ENCODE results near the gene PRR14. TPM values are rescaled to one million over a fixed set of nuclear protein-coding genes. Genes with fewer than 3 reads are reported as not detected.
A peak's percentile ranks its signal among the peaks of the same experiment; 100 is the strongest.

The PRR14 gene
- total RNA-seq, 2 experiments from 2014 or later, result 90.1 to 93.3 TPM

DNA sequence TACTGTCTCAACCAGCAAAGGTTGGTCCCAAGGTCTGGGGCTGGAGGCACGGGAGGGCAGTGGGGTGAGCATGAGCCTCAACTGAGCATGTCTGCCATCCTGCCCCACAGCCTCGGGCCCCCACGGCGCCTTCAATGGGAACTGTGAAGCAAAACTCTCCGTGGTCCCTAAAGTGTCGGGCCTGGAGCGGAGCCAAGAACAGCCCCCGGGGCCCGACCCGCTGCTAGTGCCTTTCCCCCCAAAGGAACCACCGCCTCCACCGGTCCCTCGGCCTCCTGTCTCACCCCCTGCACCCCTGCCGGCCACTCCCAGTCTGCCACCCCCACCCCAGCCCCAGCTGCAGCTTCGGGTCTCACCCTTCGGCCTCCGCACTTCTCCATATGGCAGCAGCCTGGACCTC is 11.7 kb downstream of the PRR14 start:
- peak overlapping the region; percentile 95 for H3K27ac Mint-ChIP-seq
- DNase-seq, result no peak
- peak overlapping the region; percentile 94 for H3K4me3 Mint-ChIP-seq
- H3K27me3 Mint-ChIP-seq, result no peaks in the 10 kb centered on the region
- no peaks in the 10 kb centered on the region for H3K9me3 Mint-ChIP-seq
- H3K4me1 Mint-ChIP-seq, result peaks cover 35% of the 10 kb centered on the region
- peaks cover 51% of the 10 kb centered on the region for H3K36me3 Mint-ChIP-seq

- Mint-ChIP-seq H3K4me1 (peaks cover 36% of the 10 kb centered on the region), H3K36me3 (peaks cover 55% of the 10 kb centered on the region), H3K9me3 (no peaks in the 10 kb centered on the region), H3K4me3 (peak overlapping the region; percentile 94), H3K27me3 (no peaks in the 10 kb centered on the region), H3K27ac (peak overlapping the region; percentile 84)
- no peak for DNase-seq
These were observed 12.3 kb downstream of the PRR14 start for GRCh38 chr16:30663038-30663437.

GRCh38 chr16:30663820-30664219 is 13.1 kb downstream of the PRR14 start:
- Mint-ChIP-seq H3K27ac (peak overlapping the region; percentile 84), H3K4me1 (peaks cover 36% of the 10 kb centered on the region), H3K4me3 (peak overlapping the region; percentile 94), H3K36me3 (peaks cover 57% of the 10 kb centered on the region), H3K9me3 (no peaks in the 10 kb centered on the region), H3K27me3 (no peaks in the 10 kb centered on the region)
- no peak for DNase-seq

DNA sequence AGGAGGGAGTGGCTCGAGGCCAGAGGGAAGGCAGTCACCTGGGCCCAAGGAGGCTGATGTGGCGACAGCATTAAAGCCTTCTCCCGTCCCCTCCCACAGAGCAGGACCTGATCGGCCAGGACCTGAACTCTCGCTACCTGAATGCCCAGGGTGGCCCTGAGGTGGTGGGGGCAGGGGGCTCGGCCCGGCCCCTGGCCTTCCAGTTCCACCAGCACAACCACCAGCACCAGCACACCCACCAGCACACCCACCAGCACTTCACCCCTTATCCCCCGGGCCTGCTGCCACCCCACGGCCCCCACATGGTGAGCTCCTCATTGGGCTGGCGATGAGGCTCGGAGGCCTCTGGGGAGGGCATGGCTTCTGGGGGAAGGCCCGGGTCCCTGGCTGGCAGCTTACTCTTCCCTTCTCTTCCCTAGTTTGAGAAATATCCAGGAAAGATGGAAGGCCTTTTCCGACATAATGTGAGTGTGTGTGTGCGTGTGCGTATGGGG is 13.9 kb downstream of the PRR14 start:
- Mint-ChIP-seq H3K27ac (peak overlapping the region; percentile 36), H3K36me3 (peaks cover 57% of the 10 kb centered on the region), H3K9me3 (no peaks in the 10 kb centered on the region)

DNA sequence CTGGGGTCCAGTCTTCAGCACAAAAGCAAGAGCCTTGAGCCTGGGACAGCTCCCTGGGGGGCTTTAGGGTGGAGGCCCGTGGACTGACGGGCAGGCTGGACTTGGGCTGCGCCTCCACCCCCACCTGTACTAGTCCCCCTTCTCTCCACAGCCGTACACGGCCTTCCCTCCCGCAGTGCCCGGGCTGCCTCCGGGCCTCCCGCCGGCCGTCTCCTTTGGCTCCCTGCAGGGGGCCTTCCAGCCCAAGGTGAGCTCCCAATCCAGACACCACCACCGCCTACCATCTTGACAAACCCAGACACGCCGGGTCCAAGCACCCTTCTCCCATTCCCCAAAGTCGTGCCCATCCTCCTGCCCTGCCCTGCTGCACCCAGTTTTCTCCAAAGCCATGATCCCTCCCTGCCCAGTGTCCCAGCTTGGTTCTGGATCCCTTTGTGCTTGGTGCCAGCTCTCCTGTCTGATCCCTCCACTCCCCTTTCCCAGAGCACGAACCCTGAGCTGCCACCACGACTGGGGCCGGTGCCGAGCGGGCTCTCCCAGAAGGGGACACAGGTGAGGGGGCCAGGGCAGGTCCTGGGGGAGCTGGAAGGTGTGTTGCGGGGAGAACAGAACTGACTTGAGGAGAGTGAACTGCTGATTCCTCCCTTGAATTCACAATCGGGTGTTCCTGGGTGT is 14.5 kb downstream of the PRR14 start:
- H3K9me3 Mint-ChIP-seq, result no peaks in the 10 kb centered on the region
- no peaks in the 10 kb centered on the region for H3K27me3 Mint-ChIP-seq
- peaks cover 57% of the 10 kb centered on the region for H3K36me3 Mint-ChIP-seq
- DNase-seq, result no peak
- peak overlapping the region; percentile 51 for H3K27ac Mint-ChIP-seq
- no peak overlapping the region for H3K4me3 Mint-ChIP-seq
- peaks cover 36% of the 10 kb centered on the region for H3K4me1 Mint-ChIP-seq

More for the DNA sequence above, 13.9 kb downstream of the PRR14 start:
- Mint-ChIP-seq H3K4me3 (no peak overlapping the region), H3K27me3 (no peaks in the 10 kb centered on the region), H3K4me1 (peaks cover 36% of the 10 kb centered on the region)
- DNase-seq, result no peak

DNA sequence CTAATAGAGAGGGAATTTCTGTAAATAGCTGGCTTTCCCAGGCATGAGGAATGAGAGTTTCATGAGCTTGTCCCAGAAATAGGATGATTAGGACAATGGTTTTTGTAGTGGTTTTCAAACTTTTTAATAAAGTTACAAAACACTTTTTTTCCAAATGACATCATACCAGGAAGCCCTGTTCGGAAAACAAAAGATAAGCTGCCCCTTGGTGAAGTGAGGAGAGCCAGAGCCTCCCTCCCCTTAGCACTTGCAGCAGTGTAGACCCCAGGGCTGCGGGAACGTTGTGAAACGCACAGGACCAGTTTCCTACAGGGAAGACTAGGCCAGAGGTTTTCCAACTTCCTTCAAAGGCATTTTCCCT is 15.1 kb downstream of the PRR14 start:
- peaks cover 53% of the 10 kb centered on the region for H3K36me3 Mint-ChIP-seq
- H3K27ac Mint-ChIP-seq, result peak overlapping the region; percentile 51

GRCh38 chr16:30666681-30667080 is 15.9 kb downstream of the PRR14 start:
- DNase-seq, result no peak
- H3K36me3 Mint-ChIP-seq, result peaks cover 46% of the 10 kb centered on the region
- H3K9me3 Mint-ChIP-seq, result no peaks in the 10 kb centered on the region
- H3K27ac Mint-ChIP-seq, result peak overlapping the region; percentile 66
- peaks cover 27% of the 10 kb centered on the region for H3K4me1 Mint-ChIP-seq
- no peak overlapping the region for H3K4me3 Mint-ChIP-seq
- no peaks in the 10 kb centered on the region for H3K27me3 Mint-ChIP-seq

More for the DNA sequence above, 15.1 kb downstream of the PRR14 start:
- Mint-ChIP-seq H3K4me3 (no peak overlapping the region), H3K27me3 (no peaks in the 10 kb centered on the region), H3K9me3 (no peaks in the 10 kb centered on the region), H3K4me1 (peaks cover 32% of the 10 kb centered on the region)
- DNase-seq, result no peak

DNA sequence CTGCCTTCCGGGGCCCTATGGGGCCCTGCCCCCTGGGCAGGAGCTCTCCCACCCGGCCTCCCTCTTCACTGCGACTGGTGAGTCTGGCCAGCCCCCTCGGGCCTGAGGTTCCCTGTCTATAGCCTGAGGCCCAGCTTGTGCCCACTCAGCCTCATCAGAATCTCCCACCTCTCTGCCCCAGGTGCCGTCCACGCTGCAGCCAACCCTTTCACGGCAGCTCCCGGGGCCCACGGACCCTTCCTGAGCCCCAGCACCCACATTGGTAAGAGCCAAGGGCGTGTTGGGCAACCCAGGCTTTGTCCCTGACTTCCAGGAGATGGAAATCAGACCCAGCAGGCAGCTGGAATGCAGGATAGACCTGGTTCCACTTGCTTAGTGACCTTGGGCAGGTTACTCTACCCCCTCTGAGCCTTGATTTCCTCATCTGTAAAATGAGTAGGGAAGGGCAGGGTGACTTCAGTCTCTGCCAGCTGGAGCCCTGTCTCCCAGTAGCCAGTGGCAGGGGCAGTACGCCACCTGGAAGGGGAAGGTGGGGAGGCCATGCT is 16.7 kb downstream of the PRR14 start:
- Mint-ChIP-seq H3K27me3 (no peaks in the 10 kb centered on the region), H3K36me3 (peaks cover 39% of the 10 kb centered on the region), H3K4me1 (peaks cover 20% of the 10 kb centered on the region), H3K4me3 (no peak overlapping the region), H3K9me3 (no peaks in the 10 kb centered on the region), H3K27ac (peak overlapping the region; percentile 65)
- no peak for DNase-seq

- Mint-ChIP-seq H3K9me3 (no peaks in the 10 kb centered on the region), H3K4me3 (no peak overlapping the region), H3K27ac (peak overlapping the region; percentile 42), H3K36me3 (peaks cover 29% of the 10 kb centered on the region), H3K4me1 (peaks cover 11% of the 10 kb centered on the region), H3K27me3 (no peaks in the 10 kb centered on the region)
- DNase-seq, result no peak
These were observed 17.6 kb downstream of the PRR14 start for GRCh38 chr16:30668393-30668792.

GRCh38 chr16:30669026-30669902 is 18.5 kb downstream of the PRR14 start:
- peaks cover 24% of the 10 kb centered on the region for H3K36me3 Mint-ChIP-seq
- no peak overlapping the region for H3K27ac Mint-ChIP-seq
- no peaks in the 10 kb centered on the region for H3K9me3 Mint-ChIP-seq
- H3K27me3 Mint-ChIP-seq, result no peaks in the 10 kb centered on the region
- H3K4me3 Mint-ChIP-seq, result no peak overlapping the region
- no peak for DNase-seq
- peaks cover 5% of the 10 kb centered on the region for H3K4me1 Mint-ChIP-seq

- no peak overlapping the region for H3K4me3 Mint-ChIP-seq
- DNase-seq, result no peak
- H3K4me1 Mint-ChIP-seq, result peaks cover 5% of the 10 kb centered on the region
- H3K27ac Mint-ChIP-seq, result no peak overlapping the region
- H3K9me3 Mint-ChIP-seq, result no peaks in the 10 kb centered on the region
- peaks cover 18% of the 10 kb centered on the region for H3K36me3 Mint-ChIP-seq
- H3K27me3 Mint-ChIP-seq, result no peaks in the 10 kb centered on the region
These were observed 19.4 kb downstream of the PRR14 start for GRCh38 chr16:30669903-30670824.

DNA sequence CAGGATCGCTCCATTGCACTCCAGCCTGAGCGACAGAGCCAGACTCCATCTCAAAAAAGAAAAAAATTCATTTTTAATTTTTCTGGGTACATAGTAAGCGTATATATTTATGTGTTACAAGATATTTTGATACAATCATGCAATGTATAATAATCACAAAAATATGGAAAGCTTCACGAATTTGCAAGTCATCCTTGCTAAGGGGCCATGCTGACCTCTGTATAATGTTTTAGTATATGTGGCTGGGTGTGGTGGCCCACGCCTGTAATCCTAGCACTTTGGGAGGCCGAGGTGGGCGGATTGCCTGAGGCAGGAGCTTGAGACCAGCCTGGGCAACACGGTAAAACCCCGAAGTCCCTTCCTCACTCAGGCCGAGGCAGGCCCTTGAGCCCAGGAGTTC is 24.4 kb downstream of the PRR14 start:
- no peak for DNase-seq
- Mint-ChIP-seq H3K4me1 (peaks cover 4% of the 10 kb centered on the region), H3K36me3 (peaks cover 3% of the 10 kb centered on the region), H3K9me3 (no peaks in the 10 kb centered on the region), H3K4me3 (no peak overlapping the region), H3K27me3 (no peaks in the 10 kb centered on the region), H3K27ac (no peak overlapping the region)

DNA sequence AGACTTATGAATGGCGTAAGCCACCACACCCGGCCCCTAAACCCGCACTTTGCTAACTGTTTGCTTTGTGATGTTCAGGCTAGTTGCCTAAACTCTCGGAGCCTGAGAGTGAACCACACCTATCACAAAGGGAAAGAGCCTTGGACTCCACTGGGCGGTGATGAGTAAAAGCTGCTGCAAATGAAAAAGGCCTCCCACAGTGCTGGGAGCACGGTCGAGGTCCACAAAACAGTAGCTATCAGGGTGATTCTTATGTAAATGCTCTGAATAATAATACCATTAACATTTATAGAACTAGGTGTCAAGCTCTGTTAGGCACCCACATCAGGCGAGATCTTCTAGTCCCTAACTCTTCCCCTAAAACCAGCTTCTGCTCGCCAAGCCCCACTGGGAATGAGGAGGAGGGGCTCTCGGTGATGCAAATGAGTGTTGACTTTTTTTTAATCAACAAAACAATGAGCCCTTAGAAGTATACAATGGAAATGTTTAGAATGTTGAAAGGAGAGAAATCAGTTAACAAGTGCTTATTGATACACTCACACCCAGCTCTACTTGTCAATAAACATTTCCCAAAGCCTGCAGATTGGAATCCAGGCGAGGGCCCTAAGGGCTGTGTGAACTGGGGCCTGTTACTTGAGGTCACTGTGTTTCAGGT is 27.3 kb downstream of the PRR14 start:
- no peak for DNase-seq
- peaks cover 4% of the 10 kb centered on the region for H3K4me1 Mint-ChIP-seq
- H3K27me3 Mint-ChIP-seq, result no peaks in the 10 kb centered on the region
- H3K4me3 Mint-ChIP-seq, result no peak overlapping the region
- H3K27ac Mint-ChIP-seq, result no peak overlapping the region
- H3K9me3 Mint-ChIP-seq, result no peaks in the 10 kb centered on the region
- H3K36me3 Mint-ChIP-seq, result no peaks in the 10 kb centered on the region

DNA sequence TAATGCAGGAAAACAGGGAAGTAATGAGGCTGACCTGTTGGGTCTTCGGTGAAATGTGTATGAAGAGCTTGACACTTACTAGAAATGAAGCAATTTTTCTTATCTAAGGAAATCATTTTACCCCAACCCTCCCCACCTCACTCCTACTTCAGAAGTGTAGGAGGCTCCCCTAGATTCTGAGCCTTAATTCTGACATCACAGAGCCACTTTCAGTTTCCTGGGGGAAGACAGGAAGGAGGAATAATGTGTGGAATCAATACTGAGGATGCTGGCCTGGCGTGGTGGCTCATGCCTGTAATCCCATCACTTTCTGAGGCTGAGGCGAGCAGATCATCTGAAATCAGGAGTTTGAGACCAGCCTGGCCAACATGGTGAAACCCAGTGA is 27.8 kb downstream of the PRR14 start:
- Mint-ChIP-seq H3K4me3 (no peak overlapping the region), H3K27me3 (no peaks in the 10 kb centered on the region), H3K27ac (no peak overlapping the region), H3K36me3 (no peaks in the 10 kb centered on the region), H3K9me3 (no peaks in the 10 kb centered on the region), H3K4me1 (peaks cover 4% of the 10 kb centered on the region)
- DNase-seq, result no peak
